NCI-H128 (cell line): ENCODE measurements around the gene ALOX15.
"Not testable (repeated sequence)": the region's sequence is repeated elsewhere in the genome, so short reads cannot be mapped to it uniquely, and the experiment has no call there.

ENCODE experiments used
- DNase-seq: peaks from one replicate; lab custom pipeline; 2025; ENCODE audit not compliant: unreplicated experiment; lab: John Stamatoyannopoulos, UW

Gene ALOX15

DNA sequence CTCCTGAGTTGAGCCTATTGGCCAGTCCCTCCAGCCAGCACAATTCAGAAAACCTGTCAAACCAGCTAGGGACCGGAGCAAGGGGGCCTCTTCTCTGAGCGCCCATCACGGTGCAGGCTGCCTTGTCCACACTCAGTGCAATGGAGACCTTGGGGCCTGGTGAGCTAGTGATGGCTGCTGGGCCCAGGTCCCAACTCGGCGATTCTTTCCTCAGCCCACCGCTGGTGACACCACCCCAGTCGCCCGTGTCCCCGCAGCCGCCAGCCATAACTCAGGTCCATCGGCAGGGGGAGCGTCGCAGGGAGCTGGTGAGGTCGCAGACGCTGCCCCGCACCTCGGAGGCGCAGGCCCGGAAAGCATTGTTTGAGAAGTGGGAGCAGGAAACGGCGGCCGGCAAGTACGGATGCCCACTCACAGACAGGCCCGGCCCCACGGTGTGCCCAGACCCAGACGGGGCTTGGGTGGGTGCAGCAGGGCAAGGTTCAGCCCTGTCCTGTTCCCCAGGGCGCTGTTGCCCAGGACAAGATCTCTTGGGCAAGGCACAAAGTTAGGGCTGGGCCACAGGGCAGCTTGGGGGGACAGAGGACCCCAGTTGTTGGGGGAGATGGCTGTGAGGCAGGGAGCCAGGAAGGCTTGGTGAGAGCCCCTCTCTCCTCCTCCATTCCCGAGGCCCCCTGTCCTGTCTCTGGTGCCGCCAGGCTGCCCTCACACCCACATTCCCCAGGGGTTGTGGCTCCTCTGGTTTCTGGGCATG is 46.4 kb downstream of the ALOX15 start:
- no peak for DNase-seq

GRCh38 chr17:4594406-4594805 is 47.1 kb downstream of the ALOX15 start:
- no peak for DNase-seq

DNA sequence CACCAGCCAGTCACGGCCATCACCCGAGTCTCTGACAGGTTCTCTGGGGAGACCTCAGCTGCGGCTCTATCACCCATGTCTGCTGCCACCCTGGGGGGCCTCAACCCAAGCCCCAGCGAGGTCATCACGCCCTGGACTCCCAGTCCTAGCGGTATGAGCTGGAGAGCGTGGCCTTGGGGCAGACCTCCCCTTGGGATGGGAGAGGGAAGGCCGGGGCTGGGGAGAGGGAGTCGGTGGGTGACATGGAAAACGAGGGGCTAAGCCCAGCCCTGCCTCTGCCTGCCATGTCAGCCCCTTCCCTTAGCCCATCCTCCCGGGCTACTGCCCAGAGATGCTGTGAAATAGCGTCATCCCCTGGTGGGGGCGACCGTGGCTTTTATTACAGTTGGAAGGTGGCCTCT is 48.5 kb downstream of the ALOX15 start:
- no peak for DNase-seq

DNA sequence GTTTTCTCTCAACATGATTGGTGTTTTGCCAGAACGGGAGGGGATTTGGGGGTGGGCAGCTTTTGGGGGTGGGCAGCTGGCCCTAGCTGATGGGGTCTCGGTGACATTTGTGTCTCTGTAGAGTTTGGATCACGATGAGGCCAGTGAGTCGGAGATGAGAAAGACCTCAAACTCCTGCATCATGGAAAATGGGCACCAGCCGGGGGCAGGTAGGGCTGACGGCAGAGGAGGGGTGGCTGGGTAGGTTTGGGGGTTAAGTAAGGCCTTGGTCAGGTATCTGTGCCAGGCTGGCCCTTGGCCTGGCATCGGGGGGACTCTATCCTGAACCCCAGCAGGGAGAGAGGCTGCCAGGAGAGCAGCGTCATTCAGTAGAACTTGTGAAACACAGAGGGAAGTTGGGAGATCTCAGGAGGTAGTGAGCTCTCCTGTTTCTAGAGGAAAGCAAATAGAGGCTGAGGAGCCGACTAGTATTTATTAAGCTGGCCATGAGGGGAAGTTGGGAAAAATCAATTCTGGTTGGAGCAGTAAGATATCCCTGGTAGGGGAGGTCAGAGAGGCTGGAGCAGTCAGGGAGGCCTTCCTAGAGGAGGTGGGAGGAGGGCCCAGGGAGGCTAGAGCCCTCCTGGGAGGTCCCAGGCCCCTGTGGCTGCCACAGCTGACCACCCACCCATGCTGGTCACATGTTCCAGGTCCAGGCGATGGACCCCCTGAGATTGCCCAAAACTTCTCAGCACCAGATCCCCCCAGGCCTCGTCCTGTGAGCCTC is 49.1 kb downstream of the ALOX15 start:
- no peak for DNase-seq

GRCh38 chr17:4591529-4591928 is 49.9 kb downstream of the ALOX15 start:
- DNase-seq = no peak

DNA sequence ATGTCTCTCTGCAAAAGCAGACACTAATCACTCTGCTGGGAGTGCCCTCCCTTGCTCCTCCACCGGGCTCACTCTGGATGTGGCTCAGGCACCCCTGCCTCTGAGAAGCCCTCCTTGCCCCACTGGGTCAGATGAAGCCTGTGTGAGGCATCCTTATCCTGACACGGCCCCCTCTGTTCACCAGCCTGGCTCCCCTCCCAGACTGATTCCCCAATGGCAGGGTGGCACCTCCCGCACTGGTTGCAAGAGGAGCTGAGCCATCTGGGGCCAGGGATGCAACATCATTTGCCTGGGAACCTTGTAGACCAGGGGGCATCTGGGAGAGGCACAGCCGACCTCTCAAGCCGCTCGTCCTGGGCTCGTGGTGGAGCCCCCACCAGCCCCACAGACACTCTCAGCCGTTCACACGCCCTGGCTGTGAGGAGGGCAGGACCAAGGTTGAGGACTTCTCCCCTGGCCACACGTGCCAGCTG is 50.5 kb downstream of the ALOX15 start:
- no peak for DNase-seq

- not testable (repeated sequence) for DNase-seq
Measured at GRCh38 chr17:4590042-4590441, 51.4 kb downstream of the ALOX15 start.

- DNase-seq = no peak
Measured at GRCh38 chr17:4588898-4589625, 52.4 kb downstream of the ALOX15 start.

DNA sequence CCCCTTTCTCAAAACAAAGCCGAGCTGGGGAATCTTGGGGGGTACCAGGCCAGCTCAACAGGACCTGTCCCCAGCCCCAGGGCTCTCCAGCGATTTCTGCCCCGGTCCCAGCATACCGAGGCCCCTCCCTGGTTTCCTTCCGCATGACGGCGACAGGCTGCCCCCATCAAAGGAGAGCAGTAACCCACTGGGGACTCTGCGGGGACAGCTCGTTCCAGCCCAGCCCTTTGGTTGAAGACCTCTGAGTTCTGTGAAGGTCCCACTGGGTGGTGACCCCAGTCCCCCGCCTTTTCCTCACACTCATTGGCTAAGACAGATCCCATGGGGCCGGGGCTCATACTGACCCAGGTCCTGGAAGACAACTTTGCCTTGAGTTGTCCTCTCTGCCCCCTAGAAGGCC is 53.1 kb downstream of the ALOX15 start:
- no peak for DNase-seq

DNA sequence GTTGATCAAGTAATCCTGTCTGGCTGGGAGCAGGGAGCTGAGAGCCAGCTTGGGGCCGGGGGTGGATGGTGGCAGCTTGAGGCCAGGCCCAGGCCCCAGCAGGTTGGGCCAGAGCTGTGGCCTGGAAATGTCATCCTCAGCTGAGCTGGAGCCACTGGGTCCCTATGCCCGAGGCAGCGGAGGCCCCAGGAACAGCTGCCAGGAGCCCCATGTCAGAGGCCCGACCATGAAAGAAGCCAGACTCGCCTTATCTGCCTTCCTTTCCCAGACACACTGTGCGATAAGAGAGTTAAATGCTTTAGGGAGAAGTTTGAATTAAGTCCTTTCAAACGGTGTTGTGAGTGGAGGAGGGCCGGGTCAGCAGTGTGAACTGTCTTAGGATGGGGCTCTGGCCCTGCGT is 53.7 kb downstream of the ALOX15 start:
- DNase-seq = no peak

- no peak for DNase-seq
Measured at GRCh38 chr17:4587195-4587594, 54.3 kb downstream of the ALOX15 start.

- DNase-seq = no peak
Measured at GRCh38 chr17:4586043-4586442, 55.4 kb downstream of the ALOX15 start.

GRCh38 chr17:4585638-4585994 is 55.9 kb downstream of the ALOX15 start:
- no peak for DNase-seq

GRCh38 chr17:4584917-4585637 is 56.4 kb downstream of the ALOX15 start:
- DNase-seq = no peak

DNA sequence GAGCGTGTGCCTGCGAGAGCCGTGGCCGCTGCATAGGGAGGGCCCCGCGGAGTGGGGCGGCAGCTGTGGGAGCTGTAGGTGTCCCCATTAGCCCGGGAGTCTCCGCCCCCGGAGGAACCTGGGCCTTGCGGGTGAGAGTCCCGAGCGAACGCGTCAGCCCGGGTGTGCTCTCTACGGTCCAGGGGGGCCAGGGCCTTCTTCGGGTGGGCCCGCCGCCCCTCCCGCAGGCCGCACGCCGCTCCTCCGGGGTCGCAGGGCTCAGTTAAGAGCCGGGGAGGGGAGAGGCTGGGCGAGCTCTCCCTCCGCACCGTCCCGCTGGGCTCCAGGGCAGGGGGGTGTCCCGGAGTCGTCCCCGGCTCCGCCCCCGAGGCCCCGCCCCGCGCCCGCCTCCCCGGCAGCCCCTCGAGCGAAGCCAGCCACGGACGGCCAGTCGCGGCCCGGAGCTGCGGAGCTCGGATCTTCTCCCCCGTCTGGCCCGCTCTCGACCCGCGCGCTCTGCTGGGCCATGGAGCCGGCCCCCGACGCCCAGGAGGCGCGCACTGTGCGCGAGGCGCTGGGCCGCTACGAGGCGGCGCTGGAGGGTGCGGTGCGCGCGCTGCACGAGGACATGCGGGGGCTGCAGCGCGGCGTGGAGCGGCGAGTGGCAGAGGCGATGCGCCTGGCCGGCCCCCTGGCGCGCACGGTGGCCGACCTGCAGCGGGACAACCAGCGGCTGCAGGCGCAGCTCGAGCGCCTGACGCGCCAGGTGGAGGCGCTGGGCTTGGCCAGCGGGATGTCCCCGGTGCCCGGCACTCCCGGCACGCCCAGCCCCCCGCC is 57.2 kb downstream of the ALOX15 start, which contains the start of gene SMTNL2:
SMTNL2 (plus strand) TSS at position 429 of the 816 bp plus-strand sequence; CDS start at position 506, 77 bp downstream.
- no peak for DNase-seq

DNA sequence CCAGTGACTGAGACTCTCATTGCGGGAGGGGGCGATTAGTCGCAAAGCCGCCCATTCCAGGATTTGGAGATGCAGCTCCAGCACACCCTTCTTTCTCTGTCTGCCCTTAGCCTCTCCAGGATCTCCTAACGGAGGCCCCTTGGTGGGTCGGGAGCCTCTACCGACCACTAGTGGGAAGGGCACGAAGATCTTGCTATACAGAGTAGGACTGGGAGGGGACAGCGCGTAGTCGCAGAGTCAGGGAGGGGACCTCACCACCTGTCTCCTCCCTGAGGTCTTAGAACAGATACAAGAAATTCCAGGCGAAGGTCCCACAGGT is 57.7 kb downstream of the ALOX15 start:
- DNase-seq = no peak

DNA sequence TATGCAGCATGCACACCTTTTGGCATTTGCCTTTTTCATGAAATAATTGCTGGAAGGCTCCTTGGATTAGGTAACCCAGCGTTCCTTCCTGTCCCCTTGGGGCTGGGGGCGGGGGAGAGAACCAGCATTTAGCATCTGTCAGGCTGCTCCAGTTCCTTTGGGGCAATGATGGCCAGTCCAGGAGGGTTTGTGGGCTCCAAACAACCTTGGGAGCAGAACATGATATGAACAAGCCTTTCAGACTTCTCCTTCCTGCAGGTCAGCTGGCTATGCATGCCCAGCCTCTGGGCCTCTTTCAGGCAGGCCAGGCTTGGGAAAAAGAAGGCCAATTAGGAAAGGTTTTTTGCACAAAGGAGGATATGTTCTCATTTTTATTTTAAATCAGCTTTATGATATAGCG is 58.3 kb downstream of the ALOX15 start:
- DNase-seq = no peak

GRCh38 chr17:4582691-4583090 is 58.8 kb downstream of the ALOX15 start:
- DNase-seq = no peak

GRCh38 chr17:4582101-4582501 is 59.4 kb downstream of the ALOX15 start:
- DNase-seq = no peak
